Testis (tissue), 2 donors: ENCODE data around the gene TCEA2.

Source experiments
- CTCF ChIP-seq, 3 experiments: fragments of 450-650 bp in 2 of 3; fragments of 200-600 bp in 1 of 3; sonication (generic) in 1 of 3; IDR thresholded peaks; one replicate each; pipeline ENCODE4 v1.5.1; 2016 to 2019; ENCODE audit warnings: antibody characterized with exemption in 3 of 3, mild to moderate bottlenecking in 2 of 3, moderate library complexity in 1 of 3
- POLR2A ChIP-seq: fragments of 450-650 bp; IDR thresholded peaks from one replicate; pipeline ENCODE4 v1.6.1; 2017; ENCODE audit warnings: antibody characterized with exemption, mild to moderate bottlenecking, moderate library complexity

- peak in 1 of 3 experiments; percentile 12 for TF ChIP-seq CTCF (IDR thresholded peaks at IDR 0.05)
- no peak for TF ChIP-seq POLR2A
Observed at GRCh38 chr20:64062596-64063388, at the start of gene TCEA2.
